Gastrocnemius medialis (tissue), 4 donors: ENCODE measurements around the gene MESP2.

Experiments
- CTCF ChIP-seq, 5 experiments: fragments of 450-650 bp in 3 of 5; fragments of 200-600 bp in 2 of 5; sonication (generic) in 2 of 5; IDR thresholded peaks in 4 of 5; conservative IDR thresholded peaks in 1 of 5; 1 replicate in 4 of 5; 2 replicates in 1 of 5; pipeline ENCODE4 v1.5.1; 2016 to 2019; ENCODE audit warnings: antibody characterized with exemption in 5 of 5, mild to moderate bottlenecking in 3 of 5, moderate library complexity in 3 of 5
- POLR2A ChIP-seq, 2 donors: fragments of 450-650 bp; IDR thresholded peaks; one replicate each; pipeline ENCODE4 v1.6.1; 2017; ENCODE audit warnings: antibody characterized with exemption in 2 of 2, mild to moderate bottlenecking in 2 of 2, moderate library complexity in 2 of 2

- TF ChIP-seq CTCF (IDR thresholded peaks at IDR 0.05 in 4 of 5, conservative IDR thresholded peaks at IDR 0.05 in 1 of 5) (no peak), POLR2A (IDR thresholded peaks at IDR 0.05) (no peak)
These were observed 7.2 kb downstream of the MESP2 start for GRCh38 chr15:89783111-89783860.
